HCT116 (cell line): Measurements from ENCODE around the gene PTPRO. TPM values are rescaled to one million over a fixed set of nuclear protein-coding genes. Genes with fewer than 3 reads are reported as not detected.

Source experiments
- ATAC-seq: fragments of 200-7000 bp; cut with Tn5 transposase; 2 replicates; pipeline ENCODE4 v1.9.1; 2020; ENCODE audit warnings: mild to moderate bottlenecking, moderate library complexity
- BruUV-seq: library from RNA; stranded (reverse); fragments of 400-500 nt; replicated peaks from 2 replicates; lab custom pipeline; 2021; lab: Mats Ljungman, UMichigan
- CTCF ChIA-PET: fragments of 300-600 bp; sonication (Branson Sonifier 250); formaldehyde crosslinking; loops from one replicate; lab custom pipeline; 2021; ENCODE audit warnings: antibody characterized with exemption; lab: Charles Lee
- POLR2A ChIA-PET: fragments of 300-600, 350-600 bp; sonication (Branson Sonifier 250); formaldehyde crosslinking; loops from one replicate; lab custom pipeline; 2021; ENCODE audit warnings: antibody characterized with exemption; lab: Charles Lee
- RAD21 ChIA-PET, 2 experiments: fragments of 300-600 bp; sonication (Branson Sonifier 250); formaldehyde crosslinking; loops; one replicate each; lab custom pipeline; 2023; ENCODE audit warnings: low total read pairs in 2 of 2; ENCODE audit not compliant: uncharacterized antibody in 2 of 2, unreplicated experiment in 2 of 2, low non-redundant PET in 1 of 2; lab: Charles Lee
- DNase-seq: peaks from one replicate; pipeline ENCODE4 v3.0.0-alpha.2; 2010; ENCODE audit warnings: low read depth, low spot score
- H2AFZ ChIP-seq: fragments of 200-600 bp; shearing (Covaris generic), sonication (generic); 2 replicates; pipeline ENCODE4 v1.6.1; 2017; ENCODE audit warnings: low read depth, mixed run types, mixed read lengths, antibody characterized with exemption, low read length; ENCODE audit not compliant: poor library complexity, severe bottlenecking
- H3K27ac ChIP-seq: 2 replicates; pipeline ENCODE4 v1.5.1; 2012; ENCODE audit warnings: low read depth, low read length
- H3K27me3 ChIP-seq: fragments of 200-600 bp; sonication (generic); 2 replicates; pipeline ENCODE4 v1.6.1; 2016; ENCODE audit warnings: mixed run types, low read length, mixed read lengths; ENCODE audit not compliant: insufficient read depth
- H3K36me3 ChIP-seq, 2 experiments: fragments of 200-500 bp in 1 of 2; fragments of 200-600 bp in 1 of 2; sonication (Bioruptor generic) in 1 of 2; sonication (generic) in 1 of 2; 2 replicates each; pipeline versions ENCODE4 v1.5.1 to v1.6.1; 2014 to 2016; ENCODE audit warnings: low read length in 2 of 2, inconsistent platforms in 1 of 2, mixed read lengths in 1 of 2, mixed run types in 1 of 2; ENCODE audit not compliant: insufficient read depth in 2 of 2, control insufficient read depth in 1 of 2
- H3K4me1 ChIP-seq, 2 experiments: fragments of 200-600 bp in 1 of 2; sonication (generic) in 1 of 2; 2 replicates each; pipeline versions ENCODE4 v1.5.1 to v1.6.1; 2012 to 2017; ENCODE audit warnings: low read length in 2 of 2, inconsistent platforms in 1 of 2, mild to moderate bottlenecking in 1 of 2, mixed read lengths in 1 of 2, mixed run types in 1 of 2, moderate library complexity in 1 of 2; ENCODE audit not compliant: insufficient read depth in 2 of 2, control insufficient read depth in 1 of 2
- H3K4me2 ChIP-seq: fragments of 200-600 bp; sonication (generic); 2 replicates; pipeline ENCODE4 v1.6.1; 2017; ENCODE audit warnings: mixed run types, low read length, mixed read lengths
- H3K4me3 ChIP-seq, 2 experiments: fragments of 200-600 bp in 1 of 2; sonication (generic) in 1 of 2; replicated peaks in 1 of 2; 2 replicates each; pipeline ENCODE4 v1.5.1; 2011 to 2016; ENCODE audit warnings: low read length in 2 of 2, control low read depth in 1 of 2, low read depth in 1 of 2, mild to moderate bottlenecking in 1 of 2, mixed read lengths in 1 of 2, mixed run types in 1 of 2
- H3K79me2 ChIP-seq: fragments of 200-600 bp; sonication (generic); 2 replicates; pipeline ENCODE4 v1.6.1; 2017; ENCODE audit warnings: mild to moderate bottlenecking, mixed run types, low read length, moderate library complexity, mixed read lengths; ENCODE audit not compliant: insufficient read depth
- H3K9ac ChIP-seq: fragments of 200-600 bp; sonication (generic); 2 replicates; pipeline ENCODE4 v1.6.1; 2016; ENCODE audit warnings: low read length, mixed read lengths
- H3K9me2 ChIP-seq: fragments of 200-600 bp; sonication (generic), shearing (Covaris generic); 2 replicates; pipeline ENCODE4 v1.6.1; 2017; ENCODE audit warnings: mixed run types, mild to moderate bottlenecking, moderate library complexity; ENCODE audit not compliant: insufficient read depth
- H3K9me3 ChIP-seq, 2 experiments: fragments of 200-500 bp in 1 of 2; fragments of 200-600 bp in 1 of 2; sonication (Bioruptor generic) in 1 of 2; sonication (generic) in 1 of 2; 2 replicates each; pipeline ENCODE4 v1.6.1; 2014 to 2017; ENCODE audit warnings: low read length in 2 of 2, mixed read lengths in 2 of 2, inconsistent platforms in 1 of 2, low read depth in 1 of 2, mild to moderate bottlenecking in 1 of 2, mixed run types in 1 of 2, moderate library complexity in 1 of 2; ENCODE audit not compliant: control insufficient read depth in 1 of 2, insufficient read depth in 1 of 2
- H4K20me1 ChIP-seq: fragments of 200-600 bp; sonication (generic), shearing (Covaris generic); 2 replicates; pipeline ENCODE4 v1.6.1; 2017; ENCODE audit warnings: mixed run types, mild to moderate bottlenecking, moderate library complexity; ENCODE audit not compliant: insufficient read depth
- ELF1 ChIP-seq: IDR thresholded peaks from 2 replicates; pipeline ENCODE4 v1.6.1; 2012; ENCODE audit warnings: low read depth, borderline replicate concordance
- EZH2phosphoT487 ChIP-seq: fragments of 200-600 bp; IDR thresholded peaks from 2 replicates; pipeline ENCODE4 v1.6.1; 2018; ENCODE audit warnings: antibody characterized with exemption, borderline replicate concordance
- FOSL1 ChIP-seq: IDR thresholded peaks from 2 replicates; pipeline ENCODE4 v1.6.1; 2012; ENCODE audit warnings: low read depth
- JUND ChIP-seq: IDR thresholded peaks from 2 replicates; pipeline ENCODE4 v1.6.1; 2012
- POLR2A ChIP-seq: IDR thresholded peaks from 2 replicates; pipeline ENCODE4 v1.7.0; 2011; ENCODE audit warnings: borderline replicate concordance; ENCODE audit not compliant: insufficient read depth, insufficient read length; ENCODE audit errors: extremely low read depth
- POLR2AphosphoS5 ChIP-seq: IDR thresholded peaks from 2 replicates; pipeline ENCODE4 v1.6.1; 2011; ENCODE audit warnings: mild to moderate bottlenecking, low read depth, low read length, moderate library complexity
- RAD21 ChIP-seq: IDR thresholded peaks from 2 replicates; pipeline ENCODE4 v1.6.1; 2012; ENCODE audit warnings: low read depth, mild to moderate bottlenecking
- SP1 ChIP-seq: IDR thresholded peaks from 2 replicates; pipeline ENCODE4 v1.6.1; 2012; ENCODE audit warnings: low read depth
- TCF7L2 ChIP-seq: IDR thresholded peaks from 2 replicates; pipeline ENCODE4 v1.7.0; 2011; ENCODE audit warnings: borderline replicate concordance, inconsistent platforms; ENCODE audit not compliant: insufficient read depth, insufficient read length; ENCODE audit errors: extremely low read depth
- YY1 ChIP-seq: IDR thresholded peaks from 2 replicates; pipeline ENCODE4 v1.6.1; 2011; ENCODE audit warnings: low read length, low read depth, moderate library complexity, mild to moderate bottlenecking; ENCODE audit not compliant: insufficient replicate concordance; ENCODE audit errors: extremely low read depth
- ZFX ChIP-seq: fragments of 450-650 bp; IDR thresholded peaks from 2 replicates; pipeline ENCODE4 v1.6.1; 2017
- intact Hi-C: fragments of 100-400 bp; cut with micrococcal nuclease; formaldehyde crosslinking; loops from 2 replicates; pipeline ENCODE4 v1.10.0; 2022
- total RNA-seq: library from RNA; stranded (reverse); gene quantifications from one replicate; pipeline ENCODE4 v1.2.1, GENCODE V29; 2021; ENCODE audit not compliant: unreplicated experiment
- TF ChIP-seq, protein P1 (sequence below): IDR thresholded peaks from 2 replicates; pipeline ENCODE4 v1.6.1; 2012
- TF ChIP-seq, protein P2 (sequence below): IDR thresholded peaks from 2 replicates; pipeline ENCODE4 v1.6.1; 2011; ENCODE audit warnings: mild to moderate bottlenecking, low read length, moderate library complexity; ENCODE audit not compliant: insufficient replicate concordance; ENCODE audit errors: extremely low read depth
- TF ChIP-seq, protein P3 (sequence below): IDR thresholded peaks from 2 replicates; pipeline ENCODE4 v1.6.1; 2012

The PTPRO gene
- total RNA-seq, 1 experiment from 2014 or later = not detected

DNA sequence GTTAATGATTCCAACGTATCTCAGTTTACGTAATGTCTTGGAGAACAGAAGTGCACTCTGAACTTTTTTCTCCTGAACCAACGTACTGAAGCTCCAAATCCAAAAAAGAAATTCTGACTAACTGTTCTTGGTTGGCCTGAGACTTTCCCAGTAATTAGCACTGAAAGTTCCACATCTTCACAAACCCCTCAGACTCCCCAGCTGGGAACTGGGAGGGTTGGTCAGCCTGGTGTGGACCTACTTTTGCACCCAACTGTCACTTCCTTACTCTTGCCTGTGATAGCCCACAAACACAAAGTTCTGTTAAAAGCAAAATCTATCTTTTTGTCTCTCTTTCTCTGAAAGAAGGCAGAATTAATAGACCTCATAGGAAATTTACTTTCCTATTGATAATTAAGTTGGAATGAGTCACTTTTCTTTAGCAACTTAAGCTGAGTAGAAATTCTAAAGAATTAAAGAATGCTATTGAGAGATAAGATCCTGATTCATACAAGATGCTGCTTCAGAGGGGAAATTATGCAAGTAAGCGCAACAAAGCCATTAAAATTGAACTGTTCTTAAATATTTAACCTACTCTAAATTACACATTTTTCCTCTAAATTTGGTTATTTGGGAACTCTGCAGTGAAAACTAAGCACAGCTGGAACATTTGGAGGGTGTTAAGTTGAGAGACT lies 311.8 kb downstream of the PTPRO start:
- Histone ChIP-seq H3K9ac (no peak overlapping the region), H2AFZ (no peak overlapping the region), H3K4me1 (peaks cover 76 to 80% of the 10 kb centered on the region in 2 experiments), H3K79me2 (no peaks in the 10 kb centered on the region; the same call in 1 of the 2 replicates), H3K27me3 (no peaks in the 10 kb centered on the region), H3K36me3 (0 out of 4 replicates have a peak, but pooled peaks cover 0 to 5% of the 10 kb centered on the region in 2 experiments), H3K9me3 (no peaks in the 10 kb centered on the region), H3K4me2 (no peak overlapping the region), H3K27ac (no peak overlapping the region; the same call in 1 of the 2 replicates), H3K4me3 (no peak overlapping the region), H3K9me2 (no peaks in the 10 kb centered on the region), H4K20me1 (no peaks in the 10 kb centered on the region)
- RAD21 ChIA-PET = no interaction called here
- BruUV-seq = no TSS peak
- POLR2A ChIA-PET = no interaction called here
- DNase-seq (no peak), ATAC-seq (no peak)
- CTCF ChIA-PET = interaction anchor here (1.4 kb wide), 1 partner anchor 49 kb away, joined by 3 read pairs; no protein-coding TSS in a partner anchor
- TF ChIP-seq ZFX (no peak), ELF1 (no peak), POLR2A (no peak), TCF7L2 (no peak), EZH2phosphoT487 (no peak), YY1 (no peak), POLR2AphosphoS5 (no peak), SP1 (no peak), RAD21 (no peak), FOSL1 (no peak), JUND (no peak)
- TF ChIP-seq, protein P1, sequence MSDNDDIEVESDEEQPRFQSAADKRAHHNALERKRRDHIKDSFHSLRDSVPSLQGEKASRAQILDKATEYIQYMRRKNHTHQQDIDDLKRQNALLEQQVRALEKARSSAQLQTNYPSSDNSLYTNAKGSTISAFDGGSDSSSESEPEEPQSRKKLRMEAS = no peak
- TF ChIP-seq, protein P2, sequence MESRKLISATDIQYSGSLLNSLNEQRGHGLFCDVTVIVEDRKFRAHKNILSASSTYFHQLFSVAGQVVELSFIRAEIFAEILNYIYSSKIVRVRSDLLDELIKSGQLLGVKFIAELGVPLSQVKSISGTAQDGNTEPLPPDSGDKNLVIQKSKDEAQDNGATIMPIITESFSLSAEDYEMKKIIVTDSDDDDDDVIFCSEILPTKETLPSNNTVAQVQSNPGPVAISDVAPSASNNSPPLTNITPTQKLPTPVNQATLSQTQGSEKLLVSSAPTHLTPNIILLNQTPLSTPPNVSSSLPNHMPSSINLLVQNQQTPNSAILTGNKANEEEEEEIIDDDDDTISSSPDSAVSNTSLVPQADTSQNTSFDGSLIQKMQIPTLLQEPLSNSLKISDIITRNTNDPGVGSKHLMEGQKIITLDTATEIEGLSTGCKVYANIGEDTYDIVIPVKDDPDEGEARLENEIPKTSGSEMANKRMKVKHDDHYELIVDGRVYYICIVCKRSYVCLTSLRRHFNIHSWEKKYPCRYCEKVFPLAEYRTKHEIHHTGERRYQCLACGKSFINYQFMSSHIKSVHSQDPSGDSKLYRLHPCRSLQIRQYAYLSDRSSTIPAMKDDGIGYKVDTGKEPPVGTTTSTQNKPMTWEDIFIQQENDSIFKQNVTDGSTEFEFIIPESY = no peak
- TF ChIP-seq, protein P3, sequence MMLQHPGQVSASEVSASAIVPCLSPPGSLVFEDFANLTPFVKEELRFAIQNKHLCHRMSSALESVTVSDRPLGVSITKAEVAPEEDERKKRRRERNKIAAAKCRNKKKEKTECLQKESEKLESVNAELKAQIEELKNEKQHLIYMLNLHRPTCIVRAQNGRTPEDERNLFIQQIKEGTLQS = no peak
- intact Hi-C loops = no loop called here
